Adrenal gland (tissue), 12 donors: ENCODE results near the gene STK39. TPM values are rescaled to one million over a fixed set of nuclear protein-coding genes. Genes with fewer than 3 reads are reported as not detected.

Source experiments
- DNase-seq, 7 donors: peaks; one replicate each; pipeline ENCODE4 v3.0.0-alpha.2; 2019 to 2020
- H3K27ac ChIP-seq, 5 donors: fragments of 200-600 bp; sonication (generic) in 4 of 5; 1 replicate in 3 of 5; 2 replicates in 2 of 5; pipeline versions ENCODE4 v1.5.1 to v1.8.0; 2016 to 2020; ENCODE audit warnings: mild to moderate bottlenecking in 1 of 5
- H3K27me3 ChIP-seq: fragments of 200-600 bp; 2 replicates; pipeline ENCODE4 v1.8.0; 2021
- H3K36me3 ChIP-seq, 2 donors: fragments of 200-600 bp; replicated peaks in 1 of 2; 1 replicate in 1 of 2; 2 replicates in 1 of 2; pipeline versions ENCODE4 v1.5.1 to v1.8.0; 2018 to 2022
- H3K4me1 ChIP-seq, 2 donors: fragments of 200-600 bp; replicated peaks in 1 of 2; 1 replicate in 1 of 2; 2 replicates in 1 of 2; pipeline versions ENCODE4 v1.5.1 to v1.8.0; 2018 to 2021
- H3K4me3 ChIP-seq, 4 donors: fragments of 200-600 bp; sonication (generic) in 3 of 4; one replicate each; pipeline ENCODE4 v1.5.1; 2016 to 2018
- H3K9me3 ChIP-seq, 3 donors: fragments of 200-600 bp; sonication (generic) in 1 of 3; replicated peaks in 1 of 3; 1 replicate in 2 of 3; 2 replicates in 1 of 3; pipeline versions ENCODE4 v1.5.1 to v1.8.0; 2016 to 2021
- POLR2A ChIP-seq, 2 donors: fragments of 450-650 bp; IDR thresholded peaks; one replicate each; pipeline ENCODE4 v1.6.1; 2017; ENCODE audit warnings: antibody characterized with exemption in 2 of 2, mild to moderate bottlenecking in 2 of 2, moderate library complexity in 1 of 2
- WGBS, 4 donors: extraction: QIAGEN DNeasy Blood & Tissue Kit in 2 of 4; methylation state at CpG; one replicate each; pipeline versions ENCODE4 v1.1.5 to v1.1.7; 2013 to 2017; 5-methylcytosine and 5-hydroxymethylcytosine counted together
- intact Hi-C, 2 donors: fragments of 100-400 bp; cut with DNase I; formaldehyde crosslinking; loops; one replicate each; pipeline versions ENCODE4 v1.14.1 to v1.15.0; 2022 to 2023
- polyA plus RNA-seq, 3 donors: library from polyadenylated mRNA; stranded (reverse); fragments of 200-250 nt in 2 of 3; fragments of 350-450 nt in 1 of 3; fragmentation: Illumina TruSeq in 1 of 3; extraction: RNeasy Lipid Tissue Mini Kit (QIAGEN cat#74804) in 1 of 3; gene quantifications; one replicate each; pipeline ENCODE4 v1.2.3, GENCODE V29; 2013 to 2014
- total RNA-seq, 9 donors: library from RNA; depleted of rRNA in 4 of 9; stranded (reverse); fragments of >200 nt in 4 of 9; fragments of 120-200 nt in 1 of 9; fragmentation: NEBNext Ultra II Directional in 1 of 9; extraction: Animal tissue kit (Norgen Biotek cat#: 25700) in 1 of 9; gene quantifications; one replicate each; pipeline versions ENCODE4 v1.1.0 to v1.2.4, GENCODE V29; 2013 to 2023
- TF ChIP-seq, protein P1 (sequence below), 6 experiments: fragments of 450-650 bp in 4 of 6; fragments of 200-600 bp in 2 of 6; sonication (generic) in 1 of 6; IDR thresholded peaks; 1 replicate in 5 of 6; 2 replicates in 1 of 6; pipeline versions ENCODE4 v1.5.1 to v1.8.0; 2016 to 2021; ENCODE audit warnings: antibody characterized with exemption in 6 of 6, mild to moderate bottlenecking in 2 of 6, moderate library complexity in 1 of 6
- donor health status: healthy with polysubstance abuse.
- donor health status: Bipolar disorder and iron deficiency.
- donor health status: DM: yes; HTN: yes; CAD: no.
- donor health status: DM: no; HTN: no; CAD: no.
- donor health status: DM: no; HTN: no; CAD: no.
- donor health status: DM: yes; HTN: yes; CAD: no.

Gene STK39
- total and polyA plus RNA-seq, 12 donors = 2.4 to 11.1 (median 5.8) TPM

DNA sequence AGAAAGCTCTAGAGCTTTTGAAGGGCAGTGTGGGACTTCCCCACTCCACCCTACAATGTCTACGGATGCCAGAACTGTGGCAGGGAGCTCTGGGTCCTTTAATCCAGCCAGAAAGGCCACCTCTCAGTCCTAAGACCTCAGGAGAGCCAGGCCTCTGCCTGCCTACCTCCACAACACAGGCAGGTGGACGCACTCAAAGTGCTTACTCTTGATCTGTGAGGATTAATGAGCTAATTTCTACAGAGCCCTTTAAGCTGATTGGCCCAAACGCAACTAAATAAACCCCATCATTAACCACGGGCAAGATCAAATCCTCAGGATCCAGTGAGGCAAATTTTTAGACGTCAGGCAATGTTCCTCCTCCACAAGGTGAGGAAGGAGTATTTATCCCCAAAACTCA is 8.1 kb downstream of the STK39 start:
- intact Hi-C loops = no loop called here
- WGBS, 4 donors = 76 to 86% (median 84%) methylated on average over 4 to 5 of the region's 5 CpGs
- Histone ChIP-seq H3K27ac (no peak overlapping the region), H3K36me3 (no peaks in the 10 kb centered on the region), H3K4me3 (no peak overlapping the region), H3K4me1 (no peaks in the 10 kb centered on the region), H3K27me3 (no peaks in the 10 kb centered on the region), H3K9me3 (no peaks in the 10 kb centered on the region)
- no peak for DNase-seq
- TF ChIP-seq POLR2A (IDR thresholded peaks at IDR 0.05) = no peak
- TF ChIP-seq, protein P1, sequence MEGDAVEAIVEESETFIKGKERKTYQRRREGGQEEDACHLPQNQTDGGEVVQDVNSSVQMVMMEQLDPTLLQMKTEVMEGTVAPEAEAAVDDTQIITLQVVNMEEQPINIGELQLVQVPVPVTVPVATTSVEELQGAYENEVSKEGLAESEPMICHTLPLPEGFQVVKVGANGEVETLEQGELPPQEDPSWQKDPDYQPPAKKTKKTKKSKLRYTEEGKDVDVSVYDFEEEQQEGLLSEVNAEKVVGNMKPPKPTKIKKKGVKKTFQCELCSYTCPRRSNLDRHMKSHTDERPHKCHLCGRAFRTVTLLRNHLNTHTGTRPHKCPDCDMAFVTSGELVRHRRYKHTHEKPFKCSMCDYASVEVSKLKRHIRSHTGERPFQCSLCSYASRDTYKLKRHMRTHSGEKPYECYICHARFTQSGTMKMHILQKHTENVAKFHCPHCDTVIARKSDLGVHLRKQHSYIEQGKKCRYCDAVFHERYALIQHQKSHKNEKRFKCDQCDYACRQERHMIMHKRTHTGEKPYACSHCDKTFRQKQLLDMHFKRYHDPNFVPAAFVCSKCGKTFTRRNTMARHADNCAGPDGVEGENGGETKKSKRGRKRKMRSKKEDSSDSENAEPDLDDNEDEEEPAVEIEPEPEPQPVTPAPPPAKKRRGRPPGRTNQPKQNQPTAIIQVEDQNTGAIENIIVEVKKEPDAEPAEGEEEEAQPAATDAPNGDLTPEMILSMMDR (IDR thresholded peaks at IDR 0.05) = no peak

DNA sequence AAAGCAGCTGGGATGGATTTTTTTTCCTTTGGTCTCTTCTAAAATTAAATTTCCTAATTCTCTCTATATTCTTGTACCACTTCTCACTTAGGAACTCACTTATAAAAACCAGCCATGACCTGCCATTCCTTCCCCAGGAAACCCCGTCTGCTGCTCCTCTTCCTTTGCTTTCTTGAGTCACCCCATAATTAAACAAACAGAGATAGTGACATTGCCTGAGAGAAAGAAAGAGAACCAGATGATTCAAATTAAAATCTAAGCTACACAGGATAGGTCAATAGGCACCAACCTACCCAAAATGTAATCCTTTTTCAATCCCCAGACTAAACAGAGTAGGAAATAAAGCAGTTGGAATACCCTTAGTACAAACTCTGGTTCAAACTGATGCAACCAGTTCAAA is 9.7 kb downstream of the STK39 start:
- 81 to 86% (median 85%) methylated on average over 1 of the region's 1 CpG for WGBS, 4 donors
- no peak overlapping the region for H3K4me3 ChIP-seq
- H3K4me1 ChIP-seq = no peaks in the 10 kb centered on the region

DNA sequence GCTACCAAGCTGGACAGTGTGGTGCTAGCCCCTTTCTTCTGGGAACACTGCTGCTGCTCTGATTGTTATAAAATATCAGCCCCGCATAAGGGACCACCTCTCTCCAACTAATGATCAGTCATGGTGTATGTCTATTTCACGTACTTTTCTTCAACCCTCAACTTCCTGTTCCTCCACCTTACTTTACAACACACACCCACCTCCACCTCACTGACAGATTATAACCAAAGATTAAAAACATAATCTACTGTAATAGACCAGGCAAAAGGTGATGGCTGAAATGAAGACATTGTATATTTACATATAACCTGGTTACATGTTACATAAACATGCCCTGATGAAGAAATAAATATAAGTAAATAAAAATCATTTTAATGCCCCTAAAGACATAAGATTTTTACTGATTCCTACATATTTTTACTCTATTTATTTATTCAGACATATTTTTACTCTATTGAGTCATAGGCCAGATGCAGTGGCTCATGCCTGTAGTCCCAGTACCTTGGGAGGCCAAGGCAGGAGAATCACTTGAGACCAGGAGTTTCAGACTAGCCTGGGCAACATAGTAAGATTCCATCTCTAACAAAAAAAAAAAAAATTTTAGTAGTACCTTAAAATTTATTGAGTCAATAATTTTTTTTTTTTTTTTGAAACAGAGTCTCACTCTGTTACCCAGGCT is 12.8 kb downstream of the STK39 start:
- Histone ChIP-seq H3K36me3 (no peaks in the 10 kb centered on the region), H3K27me3 (no peaks in the 10 kb centered on the region), H3K4me1 (no peaks in the 10 kb centered on the region), H3K4me3 (no peak overlapping the region), H3K27ac (no peak overlapping the region), H3K9me3 (no peaks in the 10 kb centered on the region)
- TF ChIP-seq POLR2A (IDR thresholded peaks at IDR 0.05) = no peak
- TF ChIP-seq, protein P1 (IDR thresholded peaks at IDR 0.05) = no peak
- intact Hi-C loops = no loop called here
- DNase-seq = no peak
- 87 to 92% (median 90%) methylated on average over 2 of the region's 2 CpGs for WGBS, 4 donors

More for the DNA sequence above, 9.7 kb downstream of the STK39 start:
- intact Hi-C loops = no loop called here
- no peak for DNase-seq
- Histone ChIP-seq H3K36me3 (no peaks in the 10 kb centered on the region), H3K27me3 (no peaks in the 10 kb centered on the region), H3K27ac (no peak overlapping the region), H3K9me3 (no peaks in the 10 kb centered on the region)
- no peak for TF ChIP-seq POLR2A (IDR thresholded peaks at IDR 0.05)

DNA sequence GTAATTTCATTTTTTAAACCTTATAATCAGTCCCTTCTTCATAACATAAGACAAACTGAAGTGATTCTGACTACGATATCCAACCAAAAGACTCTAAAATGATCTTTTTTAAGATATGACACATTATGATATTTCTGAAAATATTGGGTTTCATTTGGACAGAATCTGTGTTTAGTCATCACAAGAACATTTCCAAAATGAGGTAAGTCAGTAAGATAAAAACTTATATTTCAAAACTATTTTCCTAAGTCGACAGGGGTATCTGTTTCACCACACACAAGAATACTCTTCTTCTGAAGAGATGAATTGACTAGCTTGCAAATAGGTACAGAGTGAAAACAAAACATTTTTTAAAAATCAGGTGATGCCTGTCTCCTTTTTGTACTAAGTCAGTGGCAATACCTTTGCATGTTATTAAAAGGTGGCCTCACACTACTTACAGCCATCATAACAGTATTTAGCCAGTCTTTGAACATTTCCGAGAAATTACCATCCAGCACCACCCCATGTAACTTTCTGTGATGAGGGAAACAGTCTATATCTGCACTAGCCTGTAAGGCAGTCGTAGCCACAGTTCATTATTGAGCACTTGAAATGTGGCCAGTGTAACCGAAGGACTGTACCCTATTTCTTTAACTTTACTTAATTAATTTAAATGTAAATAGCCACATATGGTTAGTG is 13.5 kb downstream of the STK39 start:
- Histone ChIP-seq H3K4me3 (no peak overlapping the region), H3K27ac (no peak overlapping the region), H3K4me1 (no peaks in the 10 kb centered on the region), H3K27me3 (no peaks in the 10 kb centered on the region), H3K36me3 (no peaks in the 10 kb centered on the region), H3K9me3 (no peaks in the 10 kb centered on the region)
- intact Hi-C loops = no loop called here
- DNase-seq = no peak
- 92 to 93% (median 93%) methylated on average over 5 of the region's 5 CpGs for WGBS, 4 donors
- TF ChIP-seq, protein P1 (IDR thresholded peaks at IDR 0.05) = no peak
- TF ChIP-seq POLR2A (IDR thresholded peaks at IDR 0.05) = no peak
